Measurements from ENCODE around the gene SH3D19. TPM values are rescaled to one million over a fixed set of nuclear protein-coding genes. Genes with fewer than 3 reads are reported as not detected.

Gene SH3D19
- total RNA-seq, 4 donors from 2014 or later, result 269 to 357 (median 314) TPM

GRCh38 chr4:151250706-151251105 lies 74.7 kb downstream of the SH3D19 start:
- no peak for TF ChIP-seq CTCF (IDR thresholded peaks at IDR 0.05; ENCODE audit: low read depth)

GRCh38 chr4:151248519-151248918 lies 76.9 kb downstream of the SH3D19 start:
- no peak for TF ChIP-seq CTCF (IDR thresholded peaks at IDR 0.05; ENCODE audit: low read depth)

- no peak for TF ChIP-seq CTCF (IDR thresholded peaks at IDR 0.05; ENCODE audit: low read depth)
These were observed 78.0 kb downstream of the SH3D19 start for GRCh38 chr4:151247395-151247794.

- TF ChIP-seq CTCF (IDR thresholded peaks at IDR 0.05; ENCODE audit: low read depth), result no peak
These were observed 78.7 kb downstream of the SH3D19 start for GRCh38 chr4:151246742-151247141.

- TF ChIP-seq CTCF (IDR thresholded peaks at IDR 0.05; ENCODE audit: low read depth), result no peak
These were observed 83.1 kb downstream of the SH3D19 start for GRCh38 chr4:151242305-151242704.

GRCh38 chr4:151239608-151240007 lies 85.8 kb downstream of the SH3D19 start:
- TF ChIP-seq CTCF (IDR thresholded peaks at IDR 0.05; ENCODE audit: low read depth), result no peak

- no peak for TF ChIP-seq CTCF (IDR thresholded peaks at IDR 0.05; ENCODE audit: low read depth)
These were observed 86.9 kb downstream of the SH3D19 start for GRCh38 chr4:151238477-151238876.
